Glutamatergic neuron (in vitro differentiated cells): Measurements from ENCODE around the gene MPPED2. TPM values are rescaled to one million over a fixed set of nuclear protein-coding genes. Genes with fewer than 3 reads are reported as not detected.

Source experiments
- DNase-seq: peaks from one replicate; pipeline ENCODE4 v3.0.0; 2022
- H3K27ac Mint-ChIP-seq: one replicate; pipeline ENCODE4 v1.8.0; 2020; ENCODE audit warnings: mild to moderate bottlenecking, mixed read lengths, inconsistent platforms; ENCODE audit not compliant: unreplicated experiment
- H3K27me3 Mint-ChIP-seq: one replicate; pipeline ENCODE4 v1.8.0; 2020; ENCODE audit warnings: mild to moderate bottlenecking, moderate library complexity, mixed read lengths, inconsistent platforms; ENCODE audit not compliant: unreplicated experiment
- H3K36me3 Mint-ChIP-seq: one replicate; pipeline ENCODE4 v1.8.0; 2020; ENCODE audit warnings: mild to moderate bottlenecking, mixed read lengths, inconsistent platforms; ENCODE audit not compliant: unreplicated experiment
- H3K4me1 Mint-ChIP-seq: one replicate; pipeline ENCODE4 v1.8.0; 2020; ENCODE audit warnings: mild to moderate bottlenecking, low read depth, mixed read lengths, inconsistent platforms; ENCODE audit not compliant: unreplicated experiment
- H3K4me3 Mint-ChIP-seq: one replicate; pipeline ENCODE4 v1.8.0; 2020; ENCODE audit warnings: mild to moderate bottlenecking, mixed read lengths, inconsistent platforms; ENCODE audit not compliant: unreplicated experiment
- H3K9me3 Mint-ChIP-seq: one replicate; pipeline ENCODE4 v1.8.0; 2020; ENCODE audit warnings: mild to moderate bottlenecking, moderate library complexity, mixed read lengths, inconsistent platforms; ENCODE audit not compliant: unreplicated experiment
- total RNA-seq: library from RNA; stranded (reverse); fragmentation: NEBNext Ultra II Directional; extraction: Animal tissue kit (Norgen Biotek cat#: 25700); gene quantifications from one replicate; pipeline ENCODE4 v1.2.1, GENCODE V29; 2021; ENCODE audit not compliant: unreplicated experiment
- TF ChIP-seq, protein P1 (sequence below): fragments of 200-600 bp; sonication (generic); IDR thresholded peaks from one replicate; pipeline ENCODE4 v1.5.0; 2021; ENCODE audit not compliant: partially characterized antibody, unreplicated experiment

Gene MPPED2
- total RNA-seq, 1 donor from 2014 or later = 11.0 TPM

DNA sequence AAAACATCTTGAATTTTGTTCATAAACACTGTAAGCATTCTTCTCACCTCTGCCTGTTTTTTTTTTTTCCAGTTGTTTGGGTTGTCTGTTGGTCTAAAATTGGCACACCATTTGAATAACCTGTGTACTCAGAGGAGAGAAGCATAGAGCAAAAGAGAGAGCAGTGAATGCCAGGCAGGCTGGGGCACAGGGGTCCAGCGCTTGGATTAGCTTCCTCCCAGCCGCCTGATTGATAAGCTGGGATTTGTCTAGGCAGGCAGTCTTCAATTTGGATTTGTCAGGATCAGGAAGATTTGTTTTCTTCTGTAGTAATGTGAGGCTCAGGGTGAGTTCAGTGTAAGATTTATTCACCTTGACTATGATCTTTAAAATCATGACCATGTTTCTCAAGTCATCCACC, 204.3 kb downstream of the MPPED2 start:
- Mint-ChIP-seq H3K4me1 (no peaks in the 10 kb centered on the region), H3K4me3 (no peak overlapping the region), H3K27ac (no peak overlapping the region), H3K9me3 (peaks cover 1% of the 10 kb centered on the region), H3K36me3 (no peaks in the 10 kb centered on the region), H3K27me3 (no peaks in the 10 kb centered on the region)
- DNase-seq = no peak
- TF ChIP-seq, protein P1, sequence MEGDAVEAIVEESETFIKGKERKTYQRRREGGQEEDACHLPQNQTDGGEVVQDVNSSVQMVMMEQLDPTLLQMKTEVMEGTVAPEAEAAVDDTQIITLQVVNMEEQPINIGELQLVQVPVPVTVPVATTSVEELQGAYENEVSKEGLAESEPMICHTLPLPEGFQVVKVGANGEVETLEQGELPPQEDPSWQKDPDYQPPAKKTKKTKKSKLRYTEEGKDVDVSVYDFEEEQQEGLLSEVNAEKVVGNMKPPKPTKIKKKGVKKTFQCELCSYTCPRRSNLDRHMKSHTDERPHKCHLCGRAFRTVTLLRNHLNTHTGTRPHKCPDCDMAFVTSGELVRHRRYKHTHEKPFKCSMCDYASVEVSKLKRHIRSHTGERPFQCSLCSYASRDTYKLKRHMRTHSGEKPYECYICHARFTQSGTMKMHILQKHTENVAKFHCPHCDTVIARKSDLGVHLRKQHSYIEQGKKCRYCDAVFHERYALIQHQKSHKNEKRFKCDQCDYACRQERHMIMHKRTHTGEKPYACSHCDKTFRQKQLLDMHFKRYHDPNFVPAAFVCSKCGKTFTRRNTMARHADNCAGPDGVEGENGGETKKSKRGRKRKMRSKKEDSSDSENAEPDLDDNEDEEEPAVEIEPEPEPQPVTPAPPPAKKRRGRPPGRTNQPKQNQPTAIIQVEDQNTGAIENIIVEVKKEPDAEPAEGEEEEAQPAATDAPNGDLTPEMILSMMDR = no peak

DNA sequence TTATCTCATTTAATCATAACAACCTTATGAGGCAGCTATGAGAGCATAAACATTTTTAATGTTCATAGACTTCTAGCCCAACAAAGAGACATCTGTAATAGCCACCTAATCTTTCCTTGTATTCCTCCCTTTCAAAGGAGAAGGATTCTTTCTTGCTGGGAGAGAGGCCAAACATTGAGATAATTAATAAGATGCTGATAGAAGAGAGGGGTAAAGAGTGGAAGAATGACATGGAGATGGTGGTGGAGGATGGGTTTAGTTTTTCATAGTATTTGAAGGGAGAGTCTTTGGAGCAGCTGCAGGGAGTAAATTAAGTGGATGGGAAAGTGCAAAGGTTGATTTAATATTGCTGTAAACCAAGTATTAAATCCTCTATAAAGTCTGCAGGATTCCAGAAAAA, 205.3 kb downstream of the MPPED2 start:
- Mint-ChIP-seq H3K27me3 (no peaks in the 10 kb centered on the region), H3K9me3 (no peaks in the 10 kb centered on the region), H3K36me3 (no peaks in the 10 kb centered on the region), H3K4me3 (no peak overlapping the region), H3K27ac (no peak overlapping the region), H3K4me1 (no peaks in the 10 kb centered on the region)
- DNase-seq = no peak
- TF ChIP-seq, protein P1 = no peak

DNA sequence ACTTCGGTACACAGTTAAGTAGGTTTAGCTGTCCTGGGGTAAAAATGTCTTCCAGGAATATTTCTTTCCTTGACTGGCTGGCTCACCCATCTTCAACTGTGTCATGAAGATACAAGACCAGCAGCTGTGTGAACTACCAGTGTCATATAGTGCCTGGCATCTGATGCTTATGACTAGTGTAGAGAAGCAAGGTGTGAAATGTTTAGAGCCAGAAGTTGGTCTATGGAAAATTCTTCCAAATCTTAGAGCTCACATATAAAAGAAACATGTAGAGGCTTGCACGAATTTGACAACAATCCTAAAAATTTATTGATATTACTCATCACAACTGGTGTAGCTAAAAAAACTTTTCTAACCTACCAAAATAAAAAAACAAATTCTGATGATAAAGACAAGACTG, 208.8 kb downstream of the MPPED2 start:
- Mint-ChIP-seq H3K27ac (no peak overlapping the region), H3K4me3 (no peak overlapping the region), H3K4me1 (no peaks in the 10 kb centered on the region), H3K9me3 (no peaks in the 10 kb centered on the region), H3K36me3 (no peaks in the 10 kb centered on the region), H3K27me3 (no peaks in the 10 kb centered on the region)
- TF ChIP-seq, protein P1 = no peak
- DNase-seq = no peak

DNA sequence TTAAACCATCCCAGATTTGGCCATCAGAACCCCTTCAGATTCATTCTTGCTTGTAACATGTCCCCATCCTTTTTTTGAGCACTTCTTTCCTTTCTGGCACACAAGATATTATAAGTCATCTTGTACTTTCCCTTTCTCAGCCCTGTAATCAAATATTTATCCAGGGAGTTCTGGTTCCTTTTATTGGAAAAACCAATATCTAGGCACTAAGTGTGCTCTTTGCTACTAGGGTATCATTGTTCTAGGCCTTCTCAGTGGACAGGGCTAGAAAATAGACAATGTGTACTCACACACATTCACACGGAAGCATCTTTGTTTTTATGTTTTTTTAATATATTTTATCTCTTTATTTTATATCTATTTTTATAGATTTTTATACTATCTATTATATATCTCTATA, 216.0 kb downstream of the MPPED2 start:
- H3K4me1 Mint-ChIP-seq = no peaks in the 10 kb centered on the region
- TF ChIP-seq, protein P1 = no peak
- H3K9me3 Mint-ChIP-seq = no peaks in the 10 kb centered on the region
- no peaks in the 10 kb centered on the region for H3K27me3 Mint-ChIP-seq
- no peak for DNase-seq
- no peaks in the 10 kb centered on the region for H3K36me3 Mint-ChIP-seq
- H3K27ac Mint-ChIP-seq = no peak overlapping the region
- H3K4me3 Mint-ChIP-seq = no peak overlapping the region

DNA sequence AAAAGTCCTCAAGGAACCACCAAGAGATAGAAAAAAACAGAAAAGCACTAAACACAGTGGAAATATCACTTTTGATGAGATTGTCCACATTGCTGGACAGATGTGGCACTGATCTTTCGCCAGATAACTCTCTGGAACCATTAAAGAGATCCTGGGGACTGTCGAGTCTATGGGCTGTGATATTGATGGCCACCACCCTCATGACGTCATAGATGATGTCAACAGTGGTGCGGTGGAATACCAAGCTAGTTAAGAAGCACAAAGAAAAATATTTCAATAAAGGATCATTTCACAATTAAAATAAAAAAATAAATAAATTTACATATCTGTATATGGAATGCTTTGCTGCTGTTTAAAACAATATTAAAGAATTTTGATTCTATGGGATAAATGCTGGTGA, 217.8 kb downstream of the MPPED2 start:
- Mint-ChIP-seq H3K4me1 (no peaks in the 10 kb centered on the region), H3K27ac (no peak overlapping the region), H3K9me3 (no peaks in the 10 kb centered on the region), H3K4me3 (no peak overlapping the region), H3K36me3 (no peaks in the 10 kb centered on the region), H3K27me3 (no peaks in the 10 kb centered on the region)
- TF ChIP-seq, protein P1 = no peak
- no peak for DNase-seq
